AG04449 (cell line): Measurements from ENCODE around the gene PCDHGA3.
"Not testable (repeated sequence)": the region's sequence is repeated elsewhere in the genome, so short reads cannot be mapped to it uniquely, and the experiment has no call there.

Experiments used
- CTCF ChIA-PET: fragments of 350-600 bp; formaldehyde crosslinking; extraction: SDS; loops from one replicate; lab custom pipeline; 2021; ENCODE audit warnings: antibody characterized with exemption; lab: Yijun Ruan, JAX
- POLR2A ChIA-PET: fragments of 400-600, 350-600 bp; formaldehyde crosslinking; extraction: SDS; loops from one replicate; lab custom pipeline; 2020; ENCODE audit warnings: antibody characterized with exemption, inconsistent platforms; lab: Yijun Ruan, JAX
- DNase-seq: peaks from one replicate; pipeline ENCODE4 v3.0.0-alpha.2; 2010; ENCODE audit warnings: low read depth, low spot score
- H3K4me3 ChIP-seq: 2 replicates; pipeline ENCODE4 v1.5.1; 2011; ENCODE audit warnings: low read depth, mild to moderate bottlenecking, control low read depth, low read length
- CTCF ChIP-seq: IDR thresholded peaks from one replicate; pipeline ENCODE4 v1.5.1; 2011; ENCODE audit warnings: mild to moderate bottlenecking, moderate library complexity, low read length, control low read depth, inconsistent platforms; ENCODE audit not compliant: insufficient read depth; ENCODE audit errors: missing control alignments

PCDHGA3 gene

GRCh38 chr5:141387557-141388311, 44.1 kb downstream of the PCDHGA3 start, which contains the start of gene PCDHGB4:
TSS of gene PCDHGB4 (plus strand) at chr5:141387698. CDS start at chr5:141387885, 187 bp downstream.
- CTCF ChIA-PET: interaction anchor here (1.0 to 8.4 kb wide), 8 partner anchors 9 to 181 kb away, joined by 3 to 77 read pairs (median 10); partner anchors contain the start of genes PCDHGA6, PCDHGB3 and PCDHGB5
- TF ChIP-seq CTCF: peak; percentile 33
- DNase-seq, POLR2A ChIA-PET: not testable (repeated sequence)
- H3K4me3 ChIP-seq: peak within 1 kb of the TSS; percentile 42

- TF ChIP-seq CTCF: no peak
- ChIA-PET CTCF (interaction anchor here (1.6 to 8.4 kb wide), 5 partner anchors 9 to 175 kb away, joined by 5 to 77 read pairs (median 11); partner anchors contain the start of genes PCDHGA6, PCDHGB3 and PCDHGB5), POLR2A (no interaction called here)
- no peak for DNase-seq
- H3K4me3 ChIP-seq: no peak overlapping the region
Measured at GRCh38 chr5:141388661-141389060, 45.0 kb downstream of the PCDHGA3 start.

- ChIA-PET CTCF (interaction anchor here (0.9 to 8.4 kb wide), 10 partner anchors 8 to 177 kb away, joined by 3 to 77 read pairs (median 8); partner anchors contain the start of genes PCDHGA10, PCDHGA6 and PCDHGB5), POLR2A (no interaction called here)
- H3K4me3 ChIP-seq: no peak overlapping the region
- no peak for DNase-seq
- no peak for TF ChIP-seq CTCF
Measured at GRCh38 chr5:141389153-141390042, 45.8 kb downstream of the PCDHGA3 start.

- ChIA-PET CTCF (interaction anchor here (0.7 to 8.4 kb wide), 9 partner anchors 11 to 174 kb away, joined by 3 to 77 read pairs (median 5); partner anchors contain the start of genes PCDHGA10, PCDHGA6, PCDHGB1 and PCDHGB6), POLR2A (no interaction called here)
- DNase-seq: no peak
- 0 out of 2 replicates have a peak within 1 kb of the TSS, but pooled peaks have one; percentile 1 for H3K4me3 ChIP-seq
- no peak for TF ChIP-seq CTCF
Measured at GRCh38 chr5:141392429-141393198, 49.0 kb downstream of the PCDHGA3 start, which contains the start of gene PCDHGA8. TSS of gene PCDHGA8 (plus strand) at chr5:141392633. CDS start at chr5:141392814, 181 bp downstream.

- no peak for TF ChIP-seq CTCF
- no peak overlapping the region for H3K4me3 ChIP-seq
- ChIA-PET POLR2A (no interaction called here), CTCF (interaction anchor here (1.0 to 8.4 kb wide), 6 partner anchors 12 to 173 kb away, joined by 3 to 77 read pairs (median 10); partner anchors contain the start of genes PCDHGA10 and PCDHGA6)
- no peak for DNase-seq
Measured at GRCh38 chr5:141393267-141393666, 49.6 kb downstream of the PCDHGA3 start.

GRCh38 chr5:141394401-141395187, 51.0 kb downstream of the PCDHGA3 start:
- CTCF ChIA-PET: interaction anchor here (0.9 to 4.6 kb wide), 8 partner anchors 12 to 172 kb away, joined by 3 to 50 read pairs (median 10); partner anchors contain the start of genes PCDHGA10, PCDHGA12, PCDHGA6 and PCDHGB6
- POLR2A ChIA-PET, H3K4me3 ChIP-seq, DNase-seq: not testable (repeated sequence)
